Stomach smooth muscle (tissue), 2 donors: ENCODE results near the gene TIMM10.

ENCODE experiments used
- H3K27ac ChIP-seq: one replicate; pipeline ENCODE4 v1.7.0; 2013; ENCODE audit warnings: mild to moderate bottlenecking, low read length, inconsistent platforms
- H3K27me3 ChIP-seq, 2 donors: one replicate each; pipeline ENCODE4 v1.7.0; 2013; ENCODE audit warnings: low read length in 2 of 2; ENCODE audit not compliant: insufficient read depth in 2 of 2, control insufficient read depth in 1 of 2
- H3K36me3 ChIP-seq, 2 donors: one replicate each; pipeline ENCODE4 v1.7.0; 2013; ENCODE audit warnings: low read length in 2 of 2; ENCODE audit not compliant: control insufficient read depth in 2 of 2, insufficient read depth in 2 of 2
- H3K4me1 ChIP-seq: one replicate; pipeline ENCODE4 v1.7.0; 2013; ENCODE audit warnings: low read length; ENCODE audit not compliant: control insufficient read depth, insufficient read depth
- H3K4me3 ChIP-seq, 2 donors: one replicate each; pipeline ENCODE4 v1.7.0; 2013; ENCODE audit warnings: low read length in 2 of 2
- H3K9ac ChIP-seq, 2 donors: one replicate each; pipeline ENCODE4 v1.7.0; 2013; ENCODE audit warnings: low read length in 2 of 2, mild to moderate bottlenecking in 1 of 2
- H3K9me3 ChIP-seq, 2 donors: one replicate each; pipeline ENCODE4 v1.7.0; 2013; ENCODE audit warnings: low read length in 2 of 2; ENCODE audit not compliant: control insufficient read depth in 2 of 2
- donor health status: healthy.
- donor health status: Pancreatic carcinoma.

Gene TIMM10, protein sequence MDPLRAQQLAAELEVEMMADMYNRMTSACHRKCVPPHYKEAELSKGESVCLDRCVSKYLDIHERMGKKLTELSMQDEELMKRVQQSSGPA

DNA sequence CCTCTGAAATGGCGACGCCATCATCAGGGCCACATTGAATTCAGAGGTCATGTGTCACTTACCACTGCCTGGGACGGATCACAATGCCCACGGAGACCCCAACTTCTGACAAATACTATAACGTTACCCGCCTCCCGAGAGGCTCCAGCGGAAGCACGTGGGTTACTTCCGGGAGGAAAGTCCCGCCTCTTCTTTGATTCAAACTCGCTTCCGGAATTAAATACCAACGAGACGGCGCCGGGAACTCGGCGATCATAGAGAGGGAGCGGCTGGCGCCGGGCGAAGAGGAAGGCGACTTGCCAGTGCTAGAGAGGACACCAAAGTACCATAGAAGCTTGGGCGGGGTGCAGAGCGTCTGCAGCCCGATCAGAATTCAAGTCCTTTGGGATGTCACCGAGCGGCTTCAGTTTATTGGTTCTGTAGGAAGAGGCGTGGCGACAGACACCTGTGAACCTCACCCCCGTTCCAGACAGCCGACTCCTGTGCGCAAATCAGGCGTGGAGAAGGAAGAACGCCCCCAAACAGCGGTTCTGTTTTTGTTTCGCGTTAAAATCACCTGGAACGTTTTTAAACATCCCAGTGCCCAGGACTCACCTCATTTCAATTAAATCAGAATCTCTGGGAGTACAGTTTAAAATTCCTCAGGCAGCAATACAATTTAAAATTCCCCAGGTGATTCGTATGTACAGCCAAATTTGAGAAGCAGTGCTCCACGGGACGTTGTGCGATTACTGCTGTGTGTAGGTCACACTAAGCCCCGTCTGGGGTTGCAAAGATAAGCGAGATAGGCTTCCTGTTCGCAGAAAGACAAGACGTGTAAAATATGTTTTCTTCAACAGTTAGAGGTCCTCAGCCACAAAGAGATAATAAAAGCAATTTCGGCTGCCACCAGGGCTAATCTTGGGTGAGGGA lies at the start of gene TIMM10:
Gene TIMM10, minus strand, starts transcription at position 159 of the 912 bp plus-strand sequence. CDS start 565 bp downstream, outside the sequence.
- H3K4me3 ChIP-seq: peak within 1 kb of the TSS; percentile 93 to 96
- H3K27me3 ChIP-seq: no peaks in the 10 kb centered on the region
- H3K27ac ChIP-seq: peak within 1 kb of the TSS; percentile 49
- H3K36me3 ChIP-seq: peaks cover 8 to 10% of the 10 kb centered on the region in 2 donors
- H3K4me1 ChIP-seq: peaks cover 19% of the 10 kb centered on the region
- no peaks in the 10 kb centered on the region for H3K9me3 ChIP-seq
- peak within 1 kb of the TSS; percentile 94 for H3K9ac ChIP-seq

DNA sequence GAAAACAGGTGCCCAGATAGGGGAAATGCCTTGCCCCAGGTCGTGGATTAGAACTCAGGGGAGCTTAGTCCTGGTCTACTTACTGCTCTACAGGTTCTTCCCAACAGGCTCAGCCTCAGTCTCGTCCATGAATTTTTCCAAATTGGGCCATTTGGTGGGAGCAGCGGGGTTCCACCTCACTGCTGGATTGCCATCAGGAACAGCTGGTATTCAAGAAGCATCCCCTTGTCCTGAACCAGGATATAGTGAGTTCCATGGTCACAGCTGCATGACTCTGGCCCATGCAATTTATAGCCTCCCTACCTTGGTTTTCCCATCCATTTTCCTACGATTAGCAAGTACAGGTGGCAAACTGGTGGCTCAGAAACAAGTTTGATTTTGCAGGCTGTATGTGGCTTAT lies 43.5 kb upstream of the TIMM10 start:
- Histone ChIP-seq H3K27ac (no peak overlapping the region), H3K36me3 (no peaks in the 10 kb centered on the region), H3K4me3 (no peak overlapping the region), H3K9ac (no peak overlapping the region), H3K27me3 (no peaks in the 10 kb centered on the region), H3K9me3 (no peaks in the 10 kb centered on the region), H3K4me1 (peaks cover 4% of the 10 kb centered on the region)

DNA sequence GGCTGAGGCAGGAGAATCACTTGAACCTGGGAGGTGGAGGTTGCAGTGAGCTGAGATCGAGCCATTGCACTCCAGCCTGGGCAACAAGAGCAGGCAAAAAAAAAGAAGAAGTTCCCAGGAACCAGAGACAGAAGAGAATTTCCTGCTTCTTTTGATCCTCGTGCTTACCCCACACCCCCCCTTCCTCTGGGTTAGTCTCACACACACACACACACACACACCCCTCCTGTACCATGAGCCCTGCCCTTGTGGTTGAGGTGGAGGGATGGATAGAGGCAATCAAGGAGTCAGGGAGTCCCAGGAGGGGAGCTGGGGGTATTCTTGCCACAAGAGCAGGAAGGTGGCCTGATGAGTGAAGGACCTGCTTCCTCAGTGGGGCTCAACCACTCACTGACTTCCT lies 41.1 kb upstream of the TIMM10 start:
- Histone ChIP-seq H3K4me1 (peaks cover 17% of the 10 kb centered on the region), H3K36me3 (no peaks in the 10 kb centered on the region), H3K27me3 (no peaks in the 10 kb centered on the region), H3K9me3 (no peaks in the 10 kb centered on the region), H3K27ac (no peak overlapping the region), H3K4me3 (no peak overlapping the region), H3K9ac (no peak overlapping the region)

DNA sequence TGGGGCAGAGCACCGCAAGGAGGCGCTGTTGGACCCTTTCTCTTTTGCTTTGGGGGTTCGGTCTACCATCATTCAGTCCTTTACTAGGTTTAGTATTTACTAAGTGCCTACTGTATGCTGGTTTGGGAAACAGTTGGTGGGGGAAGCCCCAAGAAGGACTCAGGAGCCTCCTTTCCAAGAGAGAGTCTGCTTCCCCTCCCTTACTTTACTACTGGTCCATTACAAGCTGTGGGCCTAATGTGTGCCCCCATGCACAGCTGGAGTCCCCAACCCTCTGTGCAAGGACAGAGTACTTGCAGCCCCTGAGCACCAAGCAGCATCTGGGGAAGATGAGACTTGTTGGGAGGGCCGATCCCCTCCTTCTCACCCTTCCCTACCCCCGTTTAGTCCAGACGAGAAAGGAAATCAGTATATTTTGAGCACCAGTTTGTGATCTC lies 37.8 kb upstream of the TIMM10 start:
- Histone ChIP-seq H3K4me3 (peak overlapping the region; percentile 78 to 92), H3K36me3 (no peaks in the 10 kb centered on the region), H3K4me1 (peaks cover 24% of the 10 kb centered on the region), H3K9ac (peak overlapping the region; percentile 62 to 75), H3K9me3 (no peaks in the 10 kb centered on the region), H3K27ac (peak overlapping the region; percentile 31), H3K27me3 (no peaks in the 10 kb centered on the region)

DNA sequence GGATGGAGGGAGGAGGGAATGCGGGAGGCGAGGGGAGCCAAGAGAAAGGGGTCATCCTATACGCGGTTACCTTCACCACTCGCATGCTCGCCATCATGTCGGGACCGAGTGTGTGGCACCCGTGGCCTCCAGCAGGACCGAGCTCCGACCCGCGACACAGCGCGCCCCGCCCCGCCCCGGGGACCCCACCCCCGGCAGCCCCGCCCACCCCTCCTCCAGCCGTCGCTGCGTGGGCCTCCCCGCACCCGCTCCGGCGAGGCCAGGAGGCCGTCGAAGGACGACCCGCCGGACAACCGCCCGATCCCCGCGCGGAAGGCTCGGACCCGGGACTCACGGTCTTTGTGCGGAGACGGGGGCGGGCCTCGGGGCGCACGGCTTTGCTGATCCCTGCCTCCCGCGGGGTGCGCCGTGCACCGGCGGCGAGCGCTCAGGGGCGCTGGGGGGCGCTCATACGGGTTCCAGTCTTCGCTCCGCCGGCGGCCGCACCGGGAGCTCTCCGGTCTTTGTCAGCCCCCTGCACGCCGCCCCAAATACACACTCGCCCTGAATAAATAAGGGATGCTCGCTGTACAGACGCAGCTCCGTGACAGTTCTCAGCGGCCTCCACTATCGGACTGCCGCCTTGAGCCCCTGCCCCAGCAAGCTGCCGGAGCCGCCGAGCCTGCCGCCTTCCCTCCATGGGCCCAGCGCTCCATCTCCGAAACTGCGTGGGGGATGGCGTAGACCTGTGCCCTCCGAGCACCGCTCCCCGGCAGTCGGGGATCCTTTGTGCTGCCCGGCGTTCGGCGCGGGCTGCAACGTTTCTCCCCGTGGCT lies 37.2 kb upstream of the TIMM10 start, which contains the start of gene UBE2L6:
Gene UBE2L6, minus strand, starts transcription at position 158 of the 815 bp plus-strand sequence. Its CDS starts 61 bp downstream, at position 97.
- H3K4me3 ChIP-seq: peak within 1 kb of the TSS; percentile 78 to 92
- peak within 1 kb of the TSS; percentile 70 for H3K27ac ChIP-seq
- H3K27me3 ChIP-seq: no peaks in the 10 kb centered on the region
- H3K9me3 ChIP-seq: no peaks in the 10 kb centered on the region
- peaks cover 24% of the 10 kb centered on the region for H3K4me1 ChIP-seq
- H3K9ac ChIP-seq: peak within 1 kb of the TSS; percentile 72 to 76
- no peaks in the 10 kb centered on the region for H3K36me3 ChIP-seq

DNA sequence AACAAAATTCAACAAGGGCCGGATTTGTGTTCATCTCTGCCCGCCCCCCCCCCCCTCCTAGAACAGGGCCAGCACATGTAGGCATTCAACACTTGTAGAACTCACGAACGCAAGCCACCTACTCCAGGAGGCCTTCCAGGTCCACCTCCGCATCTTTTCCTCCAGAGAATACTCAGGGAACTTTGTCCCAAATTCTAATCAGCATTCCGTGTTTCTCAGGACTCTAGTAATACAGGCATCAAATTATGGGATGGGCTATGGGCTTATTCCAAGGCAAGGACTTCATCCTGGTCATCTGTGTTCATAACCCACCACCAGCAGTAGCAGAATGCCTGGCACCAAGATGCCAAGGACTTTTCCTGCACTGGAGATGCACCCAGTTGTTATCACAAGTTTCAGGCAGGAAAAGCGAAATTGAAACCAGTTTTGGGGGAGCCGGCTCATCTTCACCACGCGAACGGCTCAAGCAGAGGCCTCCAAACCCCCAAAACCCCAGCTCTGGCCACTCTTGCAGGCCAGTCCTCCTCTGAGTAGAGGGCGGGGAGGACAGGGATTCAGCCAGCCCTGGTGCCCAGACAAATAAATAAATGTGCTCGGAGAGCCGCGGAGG lies 36.5 kb upstream of the TIMM10 start:
- Histone ChIP-seq H3K36me3 (no peaks in the 10 kb centered on the region), H3K9me3 (no peaks in the 10 kb centered on the region), H3K4me3 (peak overlapping the region; percentile 78 to 92), H3K27me3 (no peaks in the 10 kb centered on the region), H3K9ac (peak overlapping the region; percentile 72 to 76), H3K27ac (peak overlapping the region; percentile 70), H3K4me1 (peaks cover 24% of the 10 kb centered on the region)

DNA sequence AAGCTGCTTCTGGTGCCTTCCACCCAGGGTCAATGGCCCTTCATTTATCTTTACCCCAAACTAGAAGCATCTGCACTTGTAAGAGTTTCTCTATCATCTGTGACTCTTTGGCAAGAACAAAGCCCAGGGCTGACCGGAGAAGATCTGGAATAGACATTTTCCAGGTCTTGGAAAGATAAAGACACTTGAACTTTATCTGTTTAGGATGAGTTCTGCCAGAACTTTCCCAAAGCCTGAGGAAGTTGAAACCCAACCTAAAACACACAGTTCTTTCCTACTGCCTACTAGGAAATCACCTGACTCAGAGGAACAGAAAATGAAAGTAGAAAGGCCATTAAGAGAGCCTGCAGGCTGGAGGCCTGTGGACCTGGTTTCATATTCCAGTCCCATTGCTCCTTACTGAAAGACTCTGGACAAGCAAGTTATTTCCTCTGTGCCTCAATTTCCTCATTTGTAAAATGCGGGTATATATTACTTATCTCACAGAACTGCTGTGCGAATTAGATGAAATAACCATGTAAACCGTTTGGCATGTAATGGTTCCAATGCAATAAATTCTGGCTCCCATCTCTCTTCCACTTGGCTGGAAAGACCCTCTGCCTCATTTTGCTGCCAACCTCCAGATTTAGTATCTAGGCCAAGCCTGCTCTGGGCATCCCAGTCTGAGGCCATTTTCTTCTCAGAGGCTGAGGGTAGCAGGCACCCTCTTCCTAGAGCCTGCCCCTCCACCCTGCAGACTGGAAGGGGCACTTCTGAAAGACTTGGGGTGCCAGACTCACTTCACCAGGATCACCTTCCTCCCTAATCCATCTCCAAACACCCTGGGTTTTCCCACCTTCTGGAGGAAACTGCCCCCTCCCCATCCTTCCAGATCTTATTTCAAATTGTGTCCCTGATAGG lies 35.7 kb upstream of the TIMM10 start:
- Histone ChIP-seq H3K27ac (peak overlapping the region; percentile 70), H3K4me3 (peak overlapping the region; percentile 74 to 92), H3K36me3 (peaks cover 0 to 2% of the 10 kb centered on the region in 2 donors), H3K27me3 (no peaks in the 10 kb centered on the region), H3K9me3 (no peaks in the 10 kb centered on the region), H3K9ac (peak overlapping the region; percentile 51 to 61), H3K4me1 (peaks cover 24% of the 10 kb centered on the region)

DNA sequence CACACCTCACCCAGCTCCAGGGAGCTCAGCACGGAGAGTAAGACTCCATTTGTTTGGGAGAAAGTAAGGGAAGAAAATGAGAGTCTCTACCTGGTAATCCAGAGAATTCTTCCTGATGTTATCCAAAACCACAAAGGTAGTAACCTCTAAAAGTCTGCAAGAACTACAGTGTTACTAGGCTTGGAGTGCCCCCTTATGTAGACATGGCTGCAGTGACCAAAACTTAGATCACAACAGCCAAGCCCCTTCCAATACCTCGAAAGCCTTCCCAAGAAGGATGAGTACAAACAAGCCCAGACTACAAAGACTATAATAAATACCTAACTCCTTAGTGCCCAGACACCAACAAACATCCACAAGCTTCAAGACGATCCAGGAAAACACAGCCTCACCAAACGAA lies 32.0 kb upstream of the TIMM10 start:
- H3K27me3 ChIP-seq: no peaks in the 10 kb centered on the region
- no peaks in the 10 kb centered on the region for H3K9me3 ChIP-seq
- peaks cover 0 to 11% of the 10 kb centered on the region in 2 donors for H3K36me3 ChIP-seq
- H3K27ac ChIP-seq: no peak overlapping the region
- no peak overlapping the region for H3K4me3 ChIP-seq
- H3K4me1 ChIP-seq: peaks cover 12% of the 10 kb centered on the region
- H3K9ac ChIP-seq: no peak overlapping the region

DNA sequence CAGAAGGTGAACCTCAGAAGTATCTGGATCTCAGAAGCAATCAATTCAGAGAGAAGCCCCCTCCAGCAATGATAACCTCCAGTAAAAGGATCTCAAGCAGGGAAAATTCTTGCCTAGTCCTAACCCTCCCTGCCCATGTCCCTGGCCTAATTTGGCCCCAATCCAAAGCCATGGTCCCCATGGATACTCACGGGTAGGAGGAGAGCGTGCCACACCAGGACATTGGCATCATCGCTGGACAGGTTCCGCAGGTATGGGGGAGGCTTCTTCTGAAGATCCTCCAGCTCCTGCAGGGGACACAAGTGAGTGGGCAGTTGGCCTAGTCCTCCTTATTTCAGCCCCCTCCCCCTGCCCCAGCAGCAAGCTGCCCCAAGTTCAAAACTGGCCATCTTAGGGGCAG lies 29.6 kb upstream of the TIMM10 start:
- Histone ChIP-seq H3K36me3 (peaks cover 3 to 18% of the 10 kb centered on the region in 2 donors), H3K4me3 (no peak overlapping the region)

More for the DNA sequence above, 29.6 kb upstream of the TIMM10 start:
- no peaks in the 10 kb centered on the region for H3K9me3 ChIP-seq
- no peak overlapping the region for H3K9ac ChIP-seq
- no peaks in the 10 kb centered on the region for H3K4me1 ChIP-seq
- H3K27ac ChIP-seq: no peak overlapping the region
- no peaks in the 10 kb centered on the region for H3K27me3 ChIP-seq
